Cardiac fibroblast (primary cell): ENCODE results near the gene RAB12.

Experiments
- DNase-seq, 2 donors: peaks; one replicate each; pipeline versions ENCODE4 v3.0.0 to v3.0.0-alpha.2; 2010; ENCODE audit warnings: low read depth in 2 of 2
- H3K4me3 ChIP-seq, 2 donors: replicated peaks in 1 of 2; 1 replicate in 1 of 2; 2 replicates in 1 of 2; pipeline ENCODE4 v1.5.1; 2011; ENCODE audit warnings: low read depth in 2 of 2, low read length in 2 of 2, mild to moderate bottlenecking in 2 of 2, moderate library complexity in 1 of 2
- CTCF ChIP-seq: IDR thresholded peaks from one replicate; pipeline ENCODE4 v1.5.1; 2011; ENCODE audit warnings: low read depth, mild to moderate bottlenecking, low read length, inconsistent platforms

RAB12 gene

GRCh38 chr18:8685141-8685913 lies 76.1 kb downstream of the RAB12 start:
- no peak overlapping the region for H3K4me3 ChIP-seq
- no peak for TF ChIP-seq CTCF
- DNase-seq: peak; percentile 50 to 59

- H3K4me3 ChIP-seq: no peak overlapping the region
- no peak for DNase-seq
- no peak for TF ChIP-seq CTCF
Observed at GRCh38 chr18:8685914-8686216, 76.6 kb downstream of the RAB12 start.

GRCh38 chr18:8686611-8687010 lies 77.4 kb downstream of the RAB12 start:
- no peak for DNase-seq
- no peak overlapping the region for H3K4me3 ChIP-seq
- no peak for TF ChIP-seq CTCF

- DNase-seq: no peak
- no peak overlapping the region for H3K4me3 ChIP-seq
- no peak for TF ChIP-seq CTCF
Observed at GRCh38 chr18:8688216-8688800, 79.1 kb downstream of the RAB12 start.

- no peak for DNase-seq
- no peak for TF ChIP-seq CTCF
- no peak overlapping the region for H3K4me3 ChIP-seq
Observed at GRCh38 chr18:8688816-8689215, 79.6 kb downstream of the RAB12 start.
